GM19468 (cell line): ENCODE measurements around the gene ELK3.
"Not testable (repeated sequence)": the region's sequence is repeated elsewhere in the genome, so short reads cannot be mapped to it uniquely, and the experiment has no call there.

Experiments used
- ATAC-seq: cut with Tn5 transposase; IDR thresholded peaks from one replicate; pipeline ENCODE4 v1.9.1; 2021; ENCODE audit warnings: mild to moderate bottlenecking, moderate library complexity, moderate number of reproducible peaks; ENCODE audit not compliant: unreplicated experiment; ENCODE audit errors: extremely low read depth

ELK3 gene

DNA sequence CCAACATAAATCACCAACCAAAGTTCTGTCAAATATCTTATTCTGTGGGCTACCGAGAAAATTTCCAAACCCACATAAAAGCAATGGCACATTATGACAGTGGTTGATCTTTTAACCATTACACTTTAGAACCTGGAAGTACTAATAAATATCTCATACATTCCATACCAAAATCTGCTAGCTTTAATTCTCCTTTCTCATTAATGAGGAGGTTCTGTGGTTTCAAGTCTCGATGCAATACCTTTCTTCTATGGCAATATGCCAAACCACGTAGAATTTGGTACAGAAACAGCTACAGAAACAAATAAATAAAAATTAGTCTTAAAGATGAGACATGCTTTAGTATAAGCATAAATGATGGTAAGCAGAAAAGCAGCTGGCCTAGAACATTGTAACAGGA is 100.7 kb downstream of the ELK3 start:
- no peak for ATAC-seq

DNA sequence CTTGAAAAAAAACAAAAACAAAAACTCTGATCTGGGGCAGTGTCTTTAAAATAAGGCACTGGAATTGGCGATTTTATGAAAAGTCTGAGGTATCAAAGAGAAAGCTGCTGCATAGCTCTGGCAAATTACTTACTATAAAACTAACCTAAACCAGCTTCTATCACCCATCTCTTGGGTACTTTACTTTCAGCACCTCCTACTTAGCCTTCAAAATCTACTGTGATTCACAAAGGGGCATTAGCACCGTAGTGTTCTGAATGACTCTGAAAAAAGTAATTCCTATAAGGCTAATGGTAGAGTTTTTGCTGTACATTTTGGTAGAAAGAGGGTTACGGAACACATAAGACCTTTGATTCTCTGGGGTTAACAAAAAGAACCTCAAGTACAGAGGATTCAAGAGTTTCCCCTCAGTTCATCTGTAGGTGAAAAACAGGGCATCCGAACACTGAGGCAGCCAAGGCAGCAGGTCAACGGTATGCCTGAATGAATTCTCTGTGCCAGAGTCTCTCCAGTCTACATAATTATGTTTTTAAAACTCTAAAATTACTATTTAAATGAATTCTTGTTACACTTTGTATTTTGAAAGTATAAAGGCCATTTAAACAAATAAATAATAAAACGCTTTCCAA is 101.5 kb downstream of the ELK3 start:
- no peak for ATAC-seq

DNA sequence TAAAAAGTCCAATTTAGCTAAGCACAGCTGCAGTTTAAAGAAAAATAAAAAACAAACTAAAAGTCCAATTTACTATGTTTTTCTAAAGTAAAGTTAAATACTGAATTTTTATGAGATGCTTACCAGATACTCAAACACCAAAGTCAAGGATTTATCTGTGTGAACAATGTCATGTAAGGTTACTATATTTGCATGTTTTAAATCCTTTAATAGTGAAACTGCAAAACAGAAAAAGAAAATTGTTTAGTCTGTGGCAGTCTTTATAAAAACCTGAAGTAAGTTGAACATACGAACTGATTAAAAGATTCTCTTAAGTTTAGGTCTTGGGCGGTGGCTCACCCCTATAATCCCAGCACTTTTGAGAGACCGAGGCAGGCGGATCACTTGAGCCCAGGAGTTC is 103.3 kb downstream of the ELK3 start:
- no peak for ATAC-seq

DNA sequence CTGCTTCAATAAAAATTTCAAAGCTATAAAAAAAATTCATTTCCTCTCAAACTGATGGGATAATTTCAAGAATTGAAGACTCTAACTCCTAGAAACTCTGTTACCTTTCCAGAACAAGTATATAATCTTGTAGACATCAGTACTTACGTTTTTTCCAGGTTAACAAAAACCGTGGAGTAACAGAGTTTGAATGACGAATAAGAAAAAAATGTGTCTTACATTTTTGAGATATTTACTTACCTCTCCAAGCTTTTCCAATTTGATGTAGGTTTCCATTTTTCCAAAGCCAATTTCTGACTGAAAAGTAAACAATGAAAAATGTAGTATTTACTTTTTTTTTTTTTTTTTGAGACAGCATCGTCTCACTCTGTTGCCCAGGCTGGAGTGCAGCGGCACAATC is 105.9 kb downstream of the ELK3 start:
- no peak for ATAC-seq

DNA sequence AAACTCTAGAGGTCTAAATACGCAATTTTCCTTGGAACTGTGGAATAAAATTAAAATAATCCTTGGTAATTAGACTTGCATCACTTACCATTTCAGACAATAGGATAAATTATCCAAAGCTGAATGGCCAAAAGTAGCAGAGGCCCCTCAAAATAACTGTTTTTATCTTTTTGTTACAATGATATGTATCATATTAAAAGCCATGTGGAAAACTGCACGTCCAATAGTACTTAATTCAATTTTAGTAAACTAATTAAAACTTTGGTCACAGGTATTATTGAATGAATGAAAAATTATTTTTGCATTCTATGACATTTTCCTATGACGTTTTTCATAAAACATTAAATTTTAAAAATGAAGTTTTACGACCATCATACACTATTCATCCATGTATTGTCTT is 107.6 kb downstream of the ELK3 start:
- ATAC-seq, result no peak

DNA sequence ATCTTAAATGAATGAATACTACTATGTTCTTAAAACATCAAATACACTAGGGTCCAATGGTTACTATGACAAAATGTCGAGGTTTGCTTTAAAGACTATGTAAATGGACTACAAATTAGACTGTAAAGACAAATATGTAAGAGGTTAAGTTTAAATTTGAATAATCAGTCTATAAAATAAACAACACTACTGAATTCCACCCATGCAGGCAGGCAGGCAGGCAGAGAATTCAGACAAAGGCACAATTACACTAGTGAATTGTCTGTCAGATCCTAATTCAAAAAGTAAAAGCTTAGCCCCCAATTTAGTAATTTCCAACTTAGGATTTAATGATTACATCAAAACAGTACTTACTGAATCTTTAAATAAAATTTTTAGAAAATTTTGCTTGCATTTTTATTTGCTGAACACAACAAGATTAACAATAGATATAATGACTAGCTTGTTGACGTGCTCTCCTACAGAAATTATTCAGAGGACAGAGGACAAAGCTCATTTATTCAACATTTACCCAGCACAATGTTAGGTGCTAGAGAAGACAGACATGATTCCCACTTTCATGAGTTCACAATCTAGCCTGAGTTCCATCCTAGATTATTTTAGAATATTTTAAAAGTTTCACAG is 108.6 kb downstream of the ELK3 start:
- ATAC-seq, result no peak

DNA sequence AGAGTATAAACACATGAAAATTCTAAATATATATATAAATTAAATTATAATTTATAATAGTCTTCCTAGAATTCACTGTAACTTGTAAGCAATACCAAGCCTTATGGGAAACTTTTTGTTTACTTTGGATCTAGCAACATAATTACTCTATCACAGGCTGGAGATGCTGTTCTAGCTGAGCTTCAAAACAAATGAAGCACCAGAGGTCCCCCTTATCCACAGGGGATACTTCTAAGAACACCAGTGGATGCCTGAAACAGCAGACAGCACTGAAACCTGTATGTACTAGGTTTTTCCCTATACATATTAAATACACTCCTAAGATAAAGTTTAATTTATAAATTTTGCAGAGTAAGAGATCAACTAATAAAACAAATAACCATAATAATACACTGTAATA is 109.5 kb downstream of the ELK3 start:
- no peak for ATAC-seq

DNA sequence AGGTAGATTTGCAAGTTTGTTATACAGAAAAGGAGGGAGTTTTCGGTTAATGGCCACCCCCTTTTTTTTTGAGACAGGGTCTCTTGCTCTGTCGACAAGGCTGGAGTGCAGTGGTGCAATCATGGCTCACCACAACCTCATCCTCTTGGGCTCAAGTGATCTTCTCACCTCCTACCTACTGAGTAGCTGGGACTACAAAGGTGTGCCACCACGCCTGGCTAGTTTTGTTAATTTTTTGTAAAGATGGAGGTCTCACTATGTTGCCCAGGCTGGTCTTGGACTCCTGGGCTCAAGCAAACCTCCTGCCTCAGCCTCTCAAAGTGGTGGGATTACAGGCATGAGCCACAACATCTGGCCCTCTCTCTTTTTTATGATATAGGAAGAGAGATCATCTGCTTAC is 111.5 kb downstream of the ELK3 start:
- ATAC-seq, result no peak

DNA sequence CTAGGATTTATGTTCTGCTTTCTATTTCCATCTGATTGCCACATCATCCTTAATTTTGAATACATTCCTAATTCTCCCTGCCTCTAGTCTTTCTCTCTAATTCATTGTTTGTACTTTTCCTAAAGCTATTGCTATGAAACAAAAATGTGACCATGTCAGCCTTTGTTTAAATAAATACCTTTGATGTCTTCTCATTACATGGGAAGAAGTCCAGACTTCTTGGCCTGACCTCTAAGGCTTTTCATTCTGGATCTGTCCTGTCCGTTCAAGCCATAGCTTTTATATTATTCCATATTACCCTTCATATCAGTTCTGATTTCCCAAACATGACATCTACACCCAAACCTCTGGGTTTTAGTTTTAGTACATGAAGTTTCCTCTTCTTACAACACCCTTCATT is 114.7 kb downstream of the ELK3 start:
- no peak for ATAC-seq

DNA sequence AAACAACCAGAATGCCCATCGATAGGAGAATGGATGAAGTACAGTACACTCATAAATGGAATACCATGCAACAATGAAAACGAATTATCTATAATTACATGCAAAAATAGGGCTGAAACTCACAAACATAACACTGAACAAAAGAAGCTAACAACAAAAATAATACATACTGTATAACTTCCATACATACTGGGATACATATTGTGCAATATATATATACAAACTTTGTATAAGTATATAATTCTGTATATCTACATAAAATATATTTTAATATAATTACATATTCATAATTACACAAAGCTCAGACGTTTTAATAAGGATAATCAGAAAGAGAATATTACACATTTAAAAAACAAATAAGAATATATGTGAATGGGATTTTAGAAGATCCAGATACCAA is 115.9 kb downstream of the ELK3 start:
- ATAC-seq, result no peak

DNA sequence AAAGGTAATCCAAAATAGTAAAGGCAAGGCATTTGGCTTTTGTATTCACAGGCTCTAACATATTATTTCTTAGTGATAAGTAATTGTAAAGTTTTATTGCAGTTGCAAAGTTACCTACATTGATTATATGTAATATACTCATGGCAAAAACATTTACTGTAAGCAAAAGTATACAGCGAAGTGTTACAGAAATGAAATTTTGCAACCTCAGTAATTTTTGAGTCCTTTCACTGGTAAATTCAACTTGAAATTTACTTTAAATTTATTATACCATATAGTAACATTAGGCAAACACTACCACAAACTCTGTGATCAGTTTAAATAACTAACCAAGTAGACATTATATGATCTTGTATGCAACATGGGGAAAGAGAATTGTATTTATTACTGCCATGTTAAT is 117.0 kb downstream of the ELK3 start:
- no peak for ATAC-seq

DNA sequence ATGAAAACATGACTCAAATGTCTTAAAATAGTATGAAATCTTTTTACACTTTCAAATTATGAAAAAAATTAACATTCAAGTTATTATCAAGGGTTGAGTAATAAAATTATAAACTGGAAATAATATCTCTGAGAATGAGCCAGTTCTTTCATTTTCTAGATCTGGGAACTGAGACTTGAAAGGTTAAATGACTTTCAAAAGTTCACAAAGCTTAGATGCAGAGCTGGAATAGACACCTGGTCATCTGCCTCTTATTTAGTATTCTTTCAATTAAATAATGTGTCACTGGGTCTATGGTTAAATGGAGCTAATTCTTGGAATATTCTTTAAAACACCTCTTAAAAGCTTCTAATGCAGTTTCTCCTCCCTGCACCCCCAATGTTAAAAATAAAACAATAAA is 119.4 kb downstream of the ELK3 start:
- no peak for ATAC-seq

DNA sequence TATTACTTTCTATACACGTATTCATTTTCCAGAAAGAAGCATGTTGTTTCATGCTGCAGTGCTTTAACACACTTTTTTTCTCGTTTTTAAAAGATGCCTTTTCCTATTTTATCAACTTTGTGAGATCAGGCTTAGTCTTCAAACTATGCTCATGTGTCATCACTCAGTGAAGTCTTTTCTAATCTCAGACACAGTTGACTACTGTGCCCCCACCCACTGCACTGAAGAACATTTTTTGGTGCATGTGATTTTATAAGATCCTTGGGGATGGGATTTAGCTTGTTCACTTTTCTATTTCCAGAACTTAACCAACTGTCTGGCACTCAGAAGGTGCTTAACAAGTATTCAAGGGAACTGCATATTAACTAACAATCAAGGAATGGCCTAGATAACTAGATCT is 120.5 kb downstream of the ELK3 start:
- ATAC-seq, result no peak

DNA sequence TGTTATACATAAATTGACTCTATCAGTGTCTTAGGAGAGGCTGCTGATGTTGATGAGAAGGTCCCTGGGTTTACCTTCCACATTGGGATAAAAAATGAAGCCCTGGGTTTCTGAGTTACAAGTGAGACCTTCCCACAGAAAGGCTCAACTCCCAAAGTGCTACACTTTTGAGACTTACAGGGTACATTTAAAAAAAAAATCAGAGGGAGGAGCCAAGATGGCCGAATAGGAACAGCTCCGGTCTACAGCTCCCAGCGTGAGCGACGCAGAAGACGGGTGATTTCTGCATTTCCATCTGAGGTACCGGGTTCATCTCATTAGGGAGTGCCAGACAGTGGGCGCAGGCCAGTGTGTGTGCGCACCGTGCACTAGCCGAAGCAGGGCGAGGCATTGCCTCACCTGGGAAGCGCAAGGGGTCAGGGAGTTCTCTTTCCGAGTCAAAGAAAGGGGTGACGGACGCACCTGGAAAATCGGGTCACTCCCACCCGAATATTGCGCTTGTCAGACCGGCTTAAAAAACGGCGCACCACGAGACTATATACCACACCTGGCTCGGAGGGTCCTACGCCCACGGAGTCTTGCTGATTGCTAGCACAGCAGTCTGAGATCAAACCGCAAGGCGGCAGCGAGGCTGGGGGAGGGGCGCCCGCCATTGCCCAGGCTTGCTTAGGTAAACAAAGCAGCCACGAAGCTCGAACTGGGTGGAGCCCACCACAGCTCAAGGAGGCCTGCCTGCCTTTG is 121.7 kb downstream of the ELK3 start:
- ATAC-seq, result not testable (repeated sequence)

DNA sequence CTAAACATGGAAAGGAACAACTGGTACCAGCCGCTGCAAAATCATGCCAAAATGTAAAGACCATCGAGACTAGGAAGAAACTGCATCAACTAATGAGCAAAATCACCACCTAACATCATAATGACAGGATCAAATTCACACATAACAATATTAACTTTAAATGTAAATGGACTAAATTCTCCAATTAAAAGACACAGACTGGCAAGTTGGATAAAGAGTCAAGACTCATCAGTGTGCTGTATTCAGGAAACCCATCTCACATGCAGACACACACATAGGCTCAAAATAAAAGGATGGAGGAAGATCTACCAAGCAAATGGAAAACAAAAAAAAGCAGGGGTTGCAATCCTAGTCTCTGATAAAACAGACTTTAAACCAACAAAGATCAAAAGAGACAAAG is 123.6 kb downstream of the ELK3 start:
- not testable (repeated sequence) for ATAC-seq
